Stimulated activated CD8-positive, alpha-beta memory T cell treated with anti-CD3 and anti-CD28 coated beads, Interleukin-7, amount 100 ng/mL, for 1 hour (primary cell): Measurements from ENCODE around the gene NUPR2.
A peak's percentile ranks its signal among the peaks of the same experiment; 100 is the strongest.
"Not testable (repeated sequence)": the region's sequence is repeated elsewhere in the genome, so short reads cannot be mapped to it uniquely, and the experiment has no call there.

Experiments
- DNase-seq, 2 donors: peaks; one replicate each; pipeline ENCODE4 v3.0.0-alpha.2; 2020; ENCODE audit warnings: low read depth in 2 of 2

NUPR2 gene

GRCh38 chr7:56086761-56087160 is 29.5 kb downstream of the NUPR2 start:
- DNase-seq = no peak

GRCh38 chr7:56083150-56083785 is 32.9 kb downstream of the NUPR2 start:
- DNase-seq = no peak

- DNase-seq = no peak
Observed at GRCh38 chr7:56081626-56082340, 34.4 kb downstream of the NUPR2 start.

GRCh38 chr7:56080726-56081435 is 35.3 kb downstream of the NUPR2 start:
- DNase-seq = not testable (repeated sequence)

- DNase-seq = no peak
Observed at GRCh38 chr7:56079450-56080185, 36.6 kb downstream of the NUPR2 start.

GRCh38 chr7:56078196-56078595 is 38.0 kb downstream of the NUPR2 start:
- no peak for DNase-seq

- DNase-seq = no peak
Observed at GRCh38 chr7:56077681-56078080, 38.5 kb downstream of the NUPR2 start.

GRCh38 chr7:56074371-56074791 is 41.8 kb downstream of the NUPR2 start:
- peak; percentile 17 to 48 for DNase-seq

- not testable (repeated sequence) for DNase-seq
Observed at GRCh38 chr7:56066376-56066775, 49.8 kb downstream of the NUPR2 start.
